Fibroblast of skin of abdomen (primary cell): Measurements from ENCODE around the gene PTH1R.

ENCODE experiments used
- DNase-seq: peaks from one replicate; pipeline ENCODE4 v3.0.0-alpha.2; 2013

Gene PTH1R

DNA sequence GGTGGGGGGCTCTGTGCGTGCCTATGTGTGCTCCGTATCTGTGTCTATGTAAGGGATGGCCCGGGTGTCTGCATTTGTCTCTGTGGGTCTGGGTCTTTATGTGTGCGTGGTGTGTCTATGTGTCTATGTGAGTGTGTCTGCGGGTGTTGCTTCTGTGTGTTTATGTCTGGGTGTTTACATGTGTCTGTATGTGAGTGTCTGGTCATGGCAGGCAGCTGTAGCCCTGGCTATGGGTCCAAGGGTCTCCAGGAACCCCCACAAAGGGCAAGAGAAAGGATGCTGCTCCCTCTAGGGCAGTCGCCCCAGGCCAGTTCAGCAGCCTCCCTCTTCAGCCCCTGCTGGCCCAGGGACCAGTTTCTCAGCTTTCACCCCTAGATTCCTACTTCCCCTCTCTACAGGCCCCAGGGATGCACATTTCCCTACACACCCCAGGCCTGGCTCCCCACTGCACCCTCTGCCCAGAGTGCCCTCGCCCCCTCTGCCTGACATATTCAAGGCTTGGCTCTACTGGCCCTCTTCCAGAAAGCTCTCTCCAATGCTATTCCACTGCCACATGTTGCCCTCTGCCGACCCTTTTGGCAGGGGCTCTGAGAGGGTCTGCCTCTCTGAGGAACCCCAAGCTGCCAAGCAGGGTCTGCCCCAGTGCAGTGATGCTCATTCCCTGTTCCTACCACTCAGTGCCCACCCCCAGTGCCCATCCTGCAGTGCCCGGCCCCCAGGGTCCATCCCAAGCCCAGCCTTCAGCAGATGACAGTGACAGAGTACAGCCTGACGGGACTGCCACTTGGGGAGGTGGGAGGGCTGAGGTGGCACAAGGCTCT is 13.2 kb upstream of the PTH1R start:
- DNase-seq: no peak

- DNase-seq: peak; percentile 57
Measured at GRCh38 chr3:46865031-46865507, 12.5 kb upstream of the PTH1R start.

- no peak for DNase-seq
Measured at GRCh38 chr3:46865546-46865945, 12.0 kb upstream of the PTH1R start.

DNA sequence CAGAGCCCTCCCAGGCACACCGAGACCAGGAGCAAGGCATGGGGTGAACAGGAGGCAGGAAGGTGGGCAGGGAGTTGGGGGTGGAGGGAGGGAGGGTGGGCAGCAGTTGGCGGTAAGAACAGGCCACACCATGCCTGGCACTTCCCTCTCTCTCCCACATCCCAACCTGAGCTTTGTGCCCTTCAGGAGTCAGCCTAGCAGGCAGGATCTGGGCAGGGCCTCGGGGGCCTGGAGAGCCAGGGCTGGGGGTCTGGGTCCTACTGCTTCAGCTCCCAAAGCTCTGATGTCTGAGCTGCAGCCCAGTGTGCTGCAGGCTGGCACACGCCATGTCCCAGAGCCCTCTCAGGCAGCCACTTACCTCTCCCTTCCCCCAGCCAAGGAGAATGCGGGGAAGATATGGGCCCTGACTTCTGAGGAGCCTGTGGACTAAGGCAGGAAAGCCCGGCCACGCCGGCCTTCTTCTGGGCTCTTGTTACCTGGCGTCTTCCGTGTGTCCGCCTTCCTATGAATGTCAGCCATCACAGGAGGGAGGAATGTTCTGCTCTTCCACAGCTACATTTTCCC is 11.4 kb upstream of the PTH1R start:
- no peak for DNase-seq

- peak; percentile 24 for DNase-seq
Measured at GRCh38 chr3:46866720-46867549, 10.6 kb upstream of the PTH1R start.

DNA sequence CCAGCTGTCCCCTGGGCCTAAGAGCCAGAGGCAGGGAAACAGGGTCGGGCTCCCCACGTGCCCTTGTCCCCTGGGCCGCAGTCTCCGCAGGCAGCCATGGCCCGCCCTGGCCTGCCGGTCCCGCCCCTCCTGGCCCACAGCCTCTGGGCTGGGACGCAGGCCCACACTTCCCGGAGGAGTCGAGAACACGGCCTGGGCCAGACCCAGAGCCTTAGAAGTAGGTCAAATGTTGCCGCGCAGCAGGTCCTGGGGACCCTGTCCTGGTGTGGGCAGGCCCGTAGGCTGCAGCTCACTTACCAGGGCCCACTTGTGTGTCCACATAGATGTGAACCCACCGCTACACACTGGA is 10.0 kb upstream of the PTH1R start:
- DNase-seq: peak; percentile 25

DNA sequence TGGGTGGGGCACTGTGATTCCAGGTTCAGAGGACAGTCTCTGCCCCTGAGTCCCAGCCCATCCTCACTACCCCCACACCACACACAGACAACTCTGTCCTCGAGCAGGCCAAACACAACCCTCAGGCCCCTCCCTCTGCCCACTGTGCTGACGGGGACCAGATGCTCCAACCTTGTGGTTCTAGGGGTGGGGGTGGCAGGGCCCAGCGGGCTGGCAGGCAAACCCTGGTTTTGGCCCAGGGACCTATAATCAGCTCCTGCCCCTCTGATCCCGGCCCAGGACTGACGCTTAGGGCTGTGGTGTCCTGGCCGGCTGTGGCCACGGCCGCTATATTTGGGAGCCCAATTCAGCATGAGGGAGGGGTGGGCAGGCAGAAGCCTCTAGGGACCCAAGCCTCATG is 9.2 kb upstream of the PTH1R start:
- DNase-seq: no peak

DNA sequence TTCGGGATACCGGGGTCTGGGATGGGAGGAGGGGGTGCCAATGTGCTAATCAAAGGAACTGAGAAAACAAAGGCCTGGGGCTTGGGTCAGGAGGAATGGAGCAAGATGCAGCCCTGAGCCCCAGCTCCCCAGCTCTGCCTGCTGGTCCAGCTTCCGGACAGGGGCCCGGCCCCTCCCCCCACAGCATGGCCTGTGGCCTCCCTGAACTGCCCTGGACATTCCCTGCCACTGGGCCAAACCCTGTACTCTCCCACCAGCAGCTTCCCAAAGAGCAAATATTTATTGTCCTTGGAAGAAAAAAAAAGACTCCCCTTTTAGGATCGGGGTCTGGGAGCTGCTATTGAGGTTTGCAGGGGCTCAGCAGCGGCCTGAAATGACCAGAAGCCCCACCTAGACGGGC is 8.6 kb upstream of the PTH1R start:
- no peak for DNase-seq

DNA sequence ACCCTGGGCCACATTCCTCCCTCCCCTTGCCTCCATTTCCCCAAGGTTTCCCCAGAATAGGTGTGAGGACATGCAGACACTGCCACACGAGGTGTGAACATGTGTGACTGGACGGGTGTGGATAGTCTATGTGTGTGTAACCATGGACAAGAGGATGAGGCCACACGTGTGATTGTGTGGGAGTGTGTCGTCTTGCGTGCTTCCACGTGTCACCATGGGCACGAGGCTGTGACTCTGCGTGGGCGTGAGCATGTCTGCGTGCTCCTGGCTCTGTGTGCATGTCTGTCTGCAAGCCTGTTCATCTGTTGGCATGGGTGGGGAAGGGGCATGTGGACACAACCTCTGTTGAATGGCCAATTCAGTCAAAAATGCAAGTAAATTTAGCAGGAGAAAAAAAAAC is 8.1 kb upstream of the PTH1R start:
- DNase-seq: no peak

- no peak for DNase-seq
Measured at GRCh38 chr3:46870651-46871050, 6.9 kb upstream of the PTH1R start.

DNA sequence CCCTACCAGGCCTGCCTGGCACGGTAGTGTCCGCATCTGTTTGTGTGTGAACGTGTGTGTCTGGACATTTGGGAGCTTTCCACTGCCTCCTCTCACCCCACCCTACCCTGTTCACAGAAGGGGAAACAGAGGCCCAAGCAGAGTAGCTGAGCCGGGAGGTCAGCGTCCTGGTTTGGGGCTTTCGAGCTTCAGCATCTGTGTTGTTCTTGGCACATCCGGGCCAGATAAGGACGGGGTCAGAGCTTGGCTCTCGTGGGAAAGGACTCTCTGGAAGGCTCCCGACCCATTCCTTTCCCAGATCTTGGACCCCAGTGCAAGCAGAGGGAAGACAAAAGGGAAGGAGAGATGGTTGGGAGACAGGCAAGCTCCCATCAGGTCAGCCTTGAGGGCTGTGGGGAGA is 6.3 kb upstream of the PTH1R start:
- no peak for DNase-seq

- DNase-seq: no peak
Measured at GRCh38 chr3:46873521-46873920, 4.0 kb upstream of the PTH1R start.

- DNase-seq: peak; percentile 22
Measured at GRCh38 chr3:46874430-46874829, 3.1 kb upstream of the PTH1R start.

GRCh38 chr3:46875560-46875959 is 2.0 kb upstream of the PTH1R start:
- DNase-seq: no peak

GRCh38 chr3:46876313-46877300 is 914 bp upstream of the PTH1R start:
- no peak for DNase-seq

DNA sequence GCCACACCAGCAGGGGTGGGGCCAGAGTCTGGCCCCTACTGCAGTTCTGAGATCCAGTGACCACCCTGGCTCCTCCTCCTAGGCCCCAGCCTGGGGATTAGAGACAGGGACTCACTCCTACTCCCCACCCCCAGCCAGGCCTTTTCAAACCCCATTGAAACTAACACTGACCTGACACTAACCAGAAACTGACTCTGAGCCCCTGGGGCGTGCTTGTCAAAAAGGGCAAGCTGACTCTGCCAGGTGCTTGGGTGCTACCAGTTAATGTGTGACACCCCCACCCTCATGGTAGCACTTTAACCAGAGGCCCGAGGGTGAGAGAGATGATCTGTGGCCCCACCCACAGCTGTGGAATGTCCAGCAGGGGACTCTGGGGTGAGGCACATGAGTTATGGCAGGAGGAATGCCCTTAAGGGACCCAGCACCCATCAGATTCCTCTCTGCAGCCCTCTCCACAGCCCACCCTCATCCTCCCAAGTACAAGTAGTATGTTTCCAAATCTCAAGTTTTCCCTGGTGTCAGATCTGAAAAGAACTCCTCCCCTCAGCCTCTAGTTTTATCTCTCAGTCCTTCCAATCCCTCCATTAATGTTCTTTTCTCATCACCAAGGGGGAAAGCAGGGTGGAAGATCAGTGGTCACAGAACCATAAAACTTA is 1.4 kb downstream of the PTH1R start:
- no peak for DNase-seq

- no peak for DNase-seq
Measured at GRCh38 chr3:46880884-46881595, 3.5 kb downstream of the PTH1R start.

GRCh38 chr3:46881596-46882376 is 4.3 kb downstream of the PTH1R start:
- peak; percentile 45 for DNase-seq

DNA sequence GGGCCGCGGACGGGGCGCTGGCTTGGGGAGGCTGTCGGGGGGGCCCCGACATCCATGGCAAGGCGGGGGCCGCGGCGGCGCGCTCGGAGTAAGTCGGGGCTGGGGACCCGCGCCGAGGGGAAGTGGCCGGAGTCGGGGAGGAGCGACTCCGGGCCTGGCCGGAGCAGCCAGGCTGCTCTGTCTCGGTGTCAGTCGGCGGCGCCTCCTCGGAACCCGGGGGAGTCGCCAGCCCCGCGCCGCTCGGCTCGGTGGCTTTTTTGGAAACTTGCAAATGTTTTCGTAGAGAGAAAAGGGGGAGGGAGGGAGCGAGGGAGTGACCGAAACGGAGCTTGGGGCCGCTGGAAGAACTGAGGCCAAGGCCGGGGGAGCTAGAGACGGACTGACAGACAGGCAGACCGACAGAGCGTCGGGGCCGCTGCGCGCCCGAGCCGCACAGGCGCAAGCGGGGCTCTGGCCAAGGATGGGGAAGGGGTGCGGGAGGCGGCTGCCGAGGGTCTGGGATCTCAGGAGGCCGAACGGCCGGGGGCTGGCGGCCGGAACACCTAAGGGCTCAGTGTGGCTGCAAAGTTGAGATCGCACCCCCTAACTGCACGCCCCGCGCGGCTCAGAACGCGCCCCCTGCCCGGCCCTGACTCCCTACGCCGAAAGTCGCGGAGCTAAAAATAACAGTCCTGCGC is 5.0 kb downstream of the PTH1R start:
- DNase-seq: peak; percentile 27
